ENCODE data around the gene RBM48.

DNA sequence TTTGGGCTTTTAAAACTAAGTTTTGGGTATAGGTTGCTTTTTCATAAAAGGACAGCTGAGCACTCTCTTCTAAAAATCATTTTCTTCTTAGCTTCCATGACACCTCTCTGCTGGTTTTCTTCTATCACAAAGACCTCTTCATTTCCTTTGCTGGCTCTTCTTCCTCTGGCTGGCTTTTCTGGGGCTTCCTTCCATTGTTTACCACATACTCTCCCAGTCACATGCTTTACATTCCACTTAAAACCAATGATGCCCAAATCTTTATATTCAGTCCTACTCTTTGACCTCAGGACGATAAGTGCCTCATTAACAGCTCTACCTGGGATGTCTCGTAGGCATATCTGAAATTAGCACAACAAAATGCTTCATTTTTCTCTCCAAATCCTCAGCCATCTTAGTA lies 34.8 kb downstream of the RBM48 start:
- no peak for TF ChIP-seq ZNF274 (IDR thresholded peaks at IDR 0.05; ENCODE audit: low read length)
- TF ChIP-seq ZNF274 (tag by site-specific recombination; IDR thresholded peaks at IDR 0.05; ENCODE audit: borderline replicate concordance) = no peak
- no peak for TF ChIP-seq BCL11A (tag by site-specific recombination; IDR thresholded peaks at IDR 0.05; ENCODE audit: low read depth)
- no peak for TF ChIP-seq ZFP69B (tag by site-specific recombination; IDR thresholded peaks at IDR 0.05)
- no peak for TF ChIP-seq ZNF596 (tag by site-specific recombination; IDR thresholded peaks at IDR 0.05)
- TF ChIP-seq, protein P1, sequence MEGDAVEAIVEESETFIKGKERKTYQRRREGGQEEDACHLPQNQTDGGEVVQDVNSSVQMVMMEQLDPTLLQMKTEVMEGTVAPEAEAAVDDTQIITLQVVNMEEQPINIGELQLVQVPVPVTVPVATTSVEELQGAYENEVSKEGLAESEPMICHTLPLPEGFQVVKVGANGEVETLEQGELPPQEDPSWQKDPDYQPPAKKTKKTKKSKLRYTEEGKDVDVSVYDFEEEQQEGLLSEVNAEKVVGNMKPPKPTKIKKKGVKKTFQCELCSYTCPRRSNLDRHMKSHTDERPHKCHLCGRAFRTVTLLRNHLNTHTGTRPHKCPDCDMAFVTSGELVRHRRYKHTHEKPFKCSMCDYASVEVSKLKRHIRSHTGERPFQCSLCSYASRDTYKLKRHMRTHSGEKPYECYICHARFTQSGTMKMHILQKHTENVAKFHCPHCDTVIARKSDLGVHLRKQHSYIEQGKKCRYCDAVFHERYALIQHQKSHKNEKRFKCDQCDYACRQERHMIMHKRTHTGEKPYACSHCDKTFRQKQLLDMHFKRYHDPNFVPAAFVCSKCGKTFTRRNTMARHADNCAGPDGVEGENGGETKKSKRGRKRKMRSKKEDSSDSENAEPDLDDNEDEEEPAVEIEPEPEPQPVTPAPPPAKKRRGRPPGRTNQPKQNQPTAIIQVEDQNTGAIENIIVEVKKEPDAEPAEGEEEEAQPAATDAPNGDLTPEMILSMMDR (tag by site-specific recombination; IDR thresholded peaks at IDR 0.05) = no peak
- no peak for TF ChIP-seq ZNF24 (tag by site-specific recombination; IDR thresholded peaks at IDR 0.05)
- TF ChIP-seq, protein P2, sequence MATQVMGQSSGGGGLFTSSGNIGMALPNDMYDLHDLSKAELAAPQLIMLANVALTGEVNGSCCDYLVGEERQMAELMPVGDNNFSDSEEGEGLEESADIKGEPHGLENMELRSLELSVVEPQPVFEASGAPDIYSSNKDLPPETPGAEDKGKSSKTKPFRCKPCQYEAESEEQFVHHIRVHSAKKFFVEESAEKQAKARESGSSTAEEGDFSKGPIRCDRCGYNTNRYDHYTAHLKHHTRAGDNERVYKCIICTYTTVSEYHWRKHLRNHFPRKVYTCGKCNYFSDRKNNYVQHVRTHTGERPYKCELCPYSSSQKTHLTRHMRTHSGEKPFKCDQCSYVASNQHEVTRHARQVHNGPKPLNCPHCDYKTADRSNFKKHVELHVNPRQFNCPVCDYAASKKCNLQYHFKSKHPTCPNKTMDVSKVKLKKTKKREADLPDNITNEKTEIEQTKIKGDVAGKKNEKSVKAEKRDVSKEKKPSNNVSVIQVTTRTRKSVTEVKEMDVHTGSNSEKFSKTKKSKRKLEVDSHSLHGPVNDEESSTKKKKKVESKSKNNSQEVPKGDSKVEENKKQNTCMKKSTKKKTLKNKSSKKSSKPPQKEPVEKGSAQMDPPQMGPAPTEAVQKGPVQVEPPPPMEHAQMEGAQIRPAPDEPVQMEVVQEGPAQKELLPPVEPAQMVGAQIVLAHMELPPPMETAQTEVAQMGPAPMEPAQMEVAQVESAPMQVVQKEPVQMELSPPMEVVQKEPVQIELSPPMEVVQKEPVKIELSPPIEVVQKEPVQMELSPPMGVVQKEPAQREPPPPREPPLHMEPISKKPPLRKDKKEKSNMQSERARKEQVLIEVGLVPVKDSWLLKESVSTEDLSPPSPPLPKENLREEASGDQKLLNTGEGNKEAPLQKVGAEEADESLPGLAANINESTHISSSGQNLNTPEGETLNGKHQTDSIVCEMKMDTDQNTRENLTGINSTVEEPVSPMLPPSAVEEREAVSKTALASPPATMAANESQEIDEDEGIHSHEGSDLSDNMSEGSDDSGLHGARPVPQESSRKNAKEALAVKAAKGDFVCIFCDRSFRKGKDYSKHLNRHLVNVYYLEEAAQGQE (tag by site-specific recombination; IDR thresholded peaks at IDR 0.05) = no peak
- TF ChIP-seq ZNF501 (tag by site-specific recombination; IDR thresholded peaks at IDR 0.05) = no peak
- TF ChIP-seq, protein P3, sequence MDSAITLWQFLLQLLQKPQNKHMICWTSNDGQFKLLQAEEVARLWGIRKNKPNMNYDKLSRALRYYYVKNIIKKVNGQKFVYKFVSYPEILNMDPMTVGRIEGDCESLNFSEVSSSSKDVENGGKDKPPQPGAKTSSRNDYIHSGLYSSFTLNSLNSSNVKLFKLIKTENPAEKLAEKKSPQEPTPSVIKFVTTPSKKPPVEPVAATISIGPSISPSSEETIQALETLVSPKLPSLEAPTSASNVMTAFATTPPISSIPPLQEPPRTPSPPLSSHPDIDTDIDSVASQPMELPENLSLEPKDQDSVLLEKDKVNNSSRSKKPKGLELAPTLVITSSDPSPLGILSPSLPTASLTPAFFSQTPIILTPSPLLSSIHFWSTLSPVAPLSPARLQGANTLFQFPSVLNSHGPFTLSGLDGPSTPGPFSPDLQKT (IDR thresholded peaks at IDR 0.05; ENCODE audit: borderline replicate concordance, low read depth, low read length) = no peak
- no peak for TF ChIP-seq ZNF311 (tag by site-specific recombination; IDR thresholded peaks at IDR 0.05; ENCODE audit: borderline replicate concordance)
